Smooth muscle cell of the brain vasculature (primary cell): ENCODE measurements around the gene FYN.
"Not testable (repeated sequence)": the region's sequence is repeated elsewhere in the genome, so short reads cannot be mapped to it uniquely, and the experiment has no call there.

Experiments
- DNase-seq: peaks from one replicate; pipeline ENCODE4 v3.0.0-alpha.2; 2012; ENCODE audit warnings: low read depth, low spot score

FYN gene

GRCh38 chr6:111873178-111874024, at the start of gene FYN:
TSS of gene FYN (minus strand) at chr6:111873452. CDS start at chr6:111720051, 153,401 bp downstream.
- peak; percentile 90 for DNase-seq

- DNase-seq, result no peak
These were observed 49.4 kb upstream of the FYN start for GRCh38 chr6:111922454-111923297.

GRCh38 chr6:111921103-111921502, 47.9 kb upstream of the FYN start:
- no peak for DNase-seq

DNA sequence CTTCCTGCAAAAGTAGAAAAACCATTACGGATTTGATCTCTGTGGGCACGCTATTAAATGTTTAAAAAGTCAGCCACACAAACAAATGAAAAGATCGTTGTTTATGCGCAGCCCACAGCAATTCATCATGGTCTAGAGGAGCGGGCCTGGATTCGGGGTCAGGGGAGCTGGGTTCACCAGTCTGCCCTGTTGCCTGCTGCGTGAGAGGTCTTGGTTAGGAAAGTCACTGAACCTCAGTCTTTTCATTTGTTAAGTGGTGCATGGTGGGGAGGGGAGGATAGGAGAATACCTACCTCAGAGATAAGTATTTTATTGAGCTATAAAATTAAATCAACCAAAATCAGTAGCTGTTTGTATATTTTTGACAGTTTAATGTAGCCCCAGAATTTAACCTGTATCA, 47.3 kb upstream of the FYN start:
- DNase-seq, result no peak

GRCh38 chr6:111918825-111919224, 45.6 kb upstream of the FYN start:
- DNase-seq, result no peak

GRCh38 chr6:111916747-111917146, 43.5 kb upstream of the FYN start:
- DNase-seq, result no peak

- no peak for DNase-seq
These were observed 41.4 kb upstream of the FYN start for GRCh38 chr6:111914617-111915016.

DNA sequence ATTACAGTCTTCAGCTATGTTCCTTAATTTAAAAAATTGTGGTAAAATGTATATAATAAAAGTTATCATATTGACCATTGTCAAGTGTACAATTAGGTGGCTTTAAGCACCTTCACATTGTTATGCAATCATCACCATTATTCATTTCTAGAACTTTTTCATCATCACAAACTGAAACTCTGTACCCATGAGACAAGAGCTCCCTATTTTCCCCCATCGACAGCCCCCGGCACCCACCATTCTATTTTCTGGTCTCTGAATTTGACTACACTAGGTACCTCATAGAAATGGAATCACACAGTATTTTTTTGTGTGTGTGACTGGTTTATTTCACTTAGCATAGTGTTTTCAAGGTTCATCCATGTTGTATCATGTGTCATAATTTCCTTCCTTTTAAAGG, 39.7 kb upstream of the FYN start:
- DNase-seq, result no peak

GRCh38 chr6:111911428-111911827, 38.2 kb upstream of the FYN start:
- DNase-seq, result no peak

- DNase-seq, result no peak
These were observed 36.0 kb upstream of the FYN start for GRCh38 chr6:111909238-111909637.

GRCh38 chr6:111908365-111908764, 35.1 kb upstream of the FYN start:
- DNase-seq, result not testable (repeated sequence)

GRCh38 chr6:111900735-111901134, 27.5 kb upstream of the FYN start:
- DNase-seq, result no peak

GRCh38 chr6:111899531-111899930, 26.3 kb upstream of the FYN start:
- DNase-seq, result no peak

GRCh38 chr6:111898452-111898851, 25.2 kb upstream of the FYN start:
- DNase-seq, result no peak

DNA sequence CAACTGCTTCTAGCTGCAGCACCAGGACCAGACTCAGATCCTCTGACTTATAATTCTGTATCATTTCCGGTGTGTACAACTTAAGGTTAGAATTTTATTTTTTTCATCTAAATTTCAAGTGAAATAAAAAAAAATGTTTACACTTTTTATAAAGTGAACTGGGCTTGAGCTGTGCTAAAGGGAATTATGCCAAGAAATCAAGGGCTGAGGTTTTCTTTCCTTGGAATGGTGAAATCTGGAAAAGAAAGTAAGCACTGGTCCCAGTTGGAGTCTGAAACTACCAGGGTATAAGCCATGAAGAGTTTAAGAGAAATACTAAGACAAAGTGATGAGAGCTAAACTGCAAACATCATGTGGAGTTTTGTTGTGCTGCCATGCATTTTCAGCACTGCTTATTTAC, 21.7 kb upstream of the FYN start:
- DNase-seq, result no peak

DNA sequence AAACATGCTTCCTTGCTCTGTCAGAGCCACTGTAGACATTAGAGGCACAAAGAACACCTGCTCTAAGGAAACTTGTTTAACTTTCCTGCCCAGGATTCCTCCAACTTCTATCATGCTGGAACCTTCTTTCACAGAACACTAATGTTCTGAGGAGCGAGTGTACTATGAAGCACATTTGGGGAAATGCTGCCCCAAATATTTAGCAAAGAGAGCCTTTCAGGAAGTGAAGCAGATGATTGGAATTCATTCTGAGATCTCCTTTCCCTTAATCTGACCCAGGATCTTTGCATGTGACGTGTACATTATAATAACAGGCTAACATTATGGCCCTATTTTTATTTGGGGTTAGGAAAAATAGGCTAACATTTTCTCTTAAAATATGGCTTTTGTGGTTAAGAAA, 21.0 kb upstream of the FYN start:
- DNase-seq, result no peak

- DNase-seq, result no peak
These were observed 19.2 kb upstream of the FYN start for GRCh38 chr6:111892431-111892830.

DNA sequence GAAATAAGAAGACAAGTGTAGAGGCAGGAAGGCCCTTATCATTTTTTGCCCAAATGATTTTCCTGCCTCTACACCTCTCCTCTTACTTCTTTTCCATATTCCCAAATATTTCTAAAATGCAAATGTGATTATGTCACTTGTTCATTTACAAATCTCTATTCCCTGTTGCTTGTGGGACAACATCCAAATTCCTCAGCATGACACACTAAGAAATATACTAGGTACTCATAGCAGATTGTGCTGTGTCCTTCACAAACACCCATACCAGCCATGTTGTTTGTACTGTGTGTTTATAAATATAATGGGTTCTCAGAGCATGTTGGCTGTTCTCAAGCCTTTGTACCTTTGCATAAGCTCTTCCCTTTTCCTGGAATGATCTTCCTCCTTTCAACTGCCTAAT, 17.7 kb upstream of the FYN start:
- DNase-seq, result no peak

GRCh38 chr6:111888928-111889695, 15.9 kb upstream of the FYN start:
- DNase-seq, result no peak

DNA sequence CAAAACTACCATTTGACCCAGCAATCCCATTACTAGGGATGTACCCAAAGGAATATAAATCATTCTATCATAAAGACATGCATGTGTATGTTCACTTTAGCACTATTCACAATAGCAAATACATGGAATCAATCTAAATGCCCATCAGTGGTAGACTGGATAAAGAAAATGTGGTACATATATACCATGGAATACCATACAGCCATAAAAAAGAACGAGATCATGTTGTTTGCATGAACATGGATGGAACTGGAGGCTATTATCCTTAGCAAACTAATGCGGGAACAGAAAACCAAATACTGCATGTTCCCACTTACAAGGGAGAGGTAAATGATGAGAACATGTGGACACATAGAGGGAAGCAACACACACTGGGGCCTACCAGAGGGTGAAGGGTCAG, 13.5 kb upstream of the FYN start:
- not testable (repeated sequence) for DNase-seq

DNA sequence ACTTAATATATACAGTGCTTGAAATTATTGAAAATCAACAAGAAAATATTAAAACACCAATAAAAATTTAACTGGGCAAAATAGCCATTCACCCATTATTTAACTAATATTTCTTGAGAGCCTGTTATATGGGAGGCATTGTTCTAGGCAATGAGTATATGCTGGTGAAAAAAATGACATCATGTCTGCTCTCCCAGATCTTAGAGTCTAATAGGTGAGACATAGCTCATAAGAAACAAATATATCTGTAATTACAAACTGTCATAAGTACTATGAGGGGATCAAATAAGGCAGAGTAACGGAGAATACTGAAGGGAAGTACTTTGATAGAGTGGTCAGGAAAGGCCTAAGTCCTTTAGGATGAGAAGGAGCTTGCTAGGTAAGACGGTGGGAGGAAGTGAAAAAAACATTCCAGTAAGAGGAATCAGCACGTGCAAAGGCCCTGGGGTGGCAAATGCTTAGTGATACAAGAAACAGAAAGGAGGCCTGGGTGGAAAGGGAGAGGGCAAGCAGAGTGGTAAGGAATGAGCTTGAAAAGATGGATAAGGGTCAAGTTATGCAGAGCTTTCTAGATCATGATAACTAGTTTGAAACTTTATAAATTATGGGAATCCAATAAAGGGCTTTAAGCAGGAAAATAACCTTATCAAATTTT, 12.2 kb upstream of the FYN start:
- DNase-seq, result no peak

DNA sequence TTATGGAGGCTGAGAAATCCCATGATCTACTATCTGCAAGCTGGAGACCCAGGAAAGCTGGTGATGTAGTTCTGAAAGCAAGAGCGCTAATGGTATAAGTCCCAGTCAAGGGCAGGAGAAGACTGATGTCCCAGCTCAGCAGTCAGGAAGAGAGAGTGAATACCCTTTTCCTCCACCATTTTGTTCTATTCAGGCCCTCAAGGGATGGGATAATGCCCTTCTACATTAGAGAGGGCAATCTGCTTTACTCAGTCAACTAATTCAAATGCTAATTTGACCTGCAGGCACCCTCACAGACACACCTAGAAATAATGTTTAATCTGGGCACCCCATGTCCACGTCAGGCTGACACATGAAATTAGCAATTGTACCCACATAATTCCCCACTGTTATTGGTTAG, 10.8 kb upstream of the FYN start:
- DNase-seq, result no peak
